Prostate gland (tissue), 2 donors: ENCODE results near the gene AIF1.

Experiments
- POLR2A ChIP-seq: fragments of 450-650 bp; IDR thresholded peaks from one replicate; pipeline ENCODE4 v1.6.1; 2016; ENCODE audit warnings: antibody characterized with exemption, mild to moderate bottlenecking
- POLR2AphosphoS5 ChIP-seq: sonication (generic); formaldehyde crosslinking; IDR thresholded peaks from one replicate; pipeline ENCODE4 v1.6.1; 2017; ENCODE audit warnings: antibody characterized with exemption
- TF ChIP-seq, protein P1 (sequence below), 4 experiments: fragments of 200-600 bp in 2 of 4; fragments of 450-650 bp in 2 of 4; sonication (generic) in 2 of 4; IDR thresholded peaks; 1 replicate in 3 of 4; 2 replicates in 1 of 4; pipeline ENCODE4 v1.5.1; 2016 to 2019; ENCODE audit warnings: antibody characterized with exemption in 4 of 4, mild to moderate bottlenecking in 2 of 4, moderate library complexity in 2 of 4

DNA sequence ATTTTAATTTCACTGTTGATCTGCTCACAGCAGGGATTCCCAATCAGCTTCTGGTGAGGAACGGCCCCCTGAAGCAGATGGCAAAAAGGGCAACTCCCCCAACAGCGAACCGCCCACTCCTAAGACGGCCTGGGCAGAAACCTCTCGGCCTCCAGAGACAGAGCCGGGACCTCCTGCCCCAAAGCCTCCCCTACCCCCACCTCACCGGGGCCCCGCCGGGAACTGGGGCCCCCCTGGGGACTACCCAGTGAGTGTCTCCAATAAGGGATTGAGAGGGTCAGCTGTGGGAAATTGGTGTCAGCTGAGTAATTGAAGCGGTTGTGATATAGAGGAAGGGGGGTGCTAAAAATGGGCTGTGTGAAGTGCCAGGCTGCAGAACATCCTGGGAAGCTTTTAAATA is 11.9 kb downstream of the AIF1 start:
- TF ChIP-seq, protein P1, sequence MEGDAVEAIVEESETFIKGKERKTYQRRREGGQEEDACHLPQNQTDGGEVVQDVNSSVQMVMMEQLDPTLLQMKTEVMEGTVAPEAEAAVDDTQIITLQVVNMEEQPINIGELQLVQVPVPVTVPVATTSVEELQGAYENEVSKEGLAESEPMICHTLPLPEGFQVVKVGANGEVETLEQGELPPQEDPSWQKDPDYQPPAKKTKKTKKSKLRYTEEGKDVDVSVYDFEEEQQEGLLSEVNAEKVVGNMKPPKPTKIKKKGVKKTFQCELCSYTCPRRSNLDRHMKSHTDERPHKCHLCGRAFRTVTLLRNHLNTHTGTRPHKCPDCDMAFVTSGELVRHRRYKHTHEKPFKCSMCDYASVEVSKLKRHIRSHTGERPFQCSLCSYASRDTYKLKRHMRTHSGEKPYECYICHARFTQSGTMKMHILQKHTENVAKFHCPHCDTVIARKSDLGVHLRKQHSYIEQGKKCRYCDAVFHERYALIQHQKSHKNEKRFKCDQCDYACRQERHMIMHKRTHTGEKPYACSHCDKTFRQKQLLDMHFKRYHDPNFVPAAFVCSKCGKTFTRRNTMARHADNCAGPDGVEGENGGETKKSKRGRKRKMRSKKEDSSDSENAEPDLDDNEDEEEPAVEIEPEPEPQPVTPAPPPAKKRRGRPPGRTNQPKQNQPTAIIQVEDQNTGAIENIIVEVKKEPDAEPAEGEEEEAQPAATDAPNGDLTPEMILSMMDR (IDR thresholded peaks at IDR 0.05), result no peak
- no peak for TF ChIP-seq POLR2A
- TF ChIP-seq POLR2AphosphoS5, result no peak
